A673 (cell line): ENCODE data around the gene LRTM2. TPM values are rescaled to one million over a fixed set of nuclear protein-coding genes. Genes with fewer than 3 reads are reported as not detected.

Experiments
- BruUV-seq: library from RNA; stranded (reverse); fragments of 400-500 nt; replicated peaks from 2 replicates; lab custom pipeline; 2021; lab: Mats Ljungman, UMichigan
- CTCF ChIA-PET: fragments of 300-600 bp; sonication (Branson Sonifier 250); formaldehyde crosslinking; loops from one replicate; lab custom pipeline; 2022; ENCODE audit warnings: antibody characterized with exemption; lab: Charles Lee
- POLR2A ChIA-PET: fragments of 300-600 bp; sonication (Branson Sonifier 250); formaldehyde crosslinking; loops from one replicate; lab custom pipeline; 2022; ENCODE audit warnings: antibody characterized with exemption; ENCODE audit not compliant: low non-redundant PET; lab: Charles Lee
- DNase-seq: peaks from one replicate; pipeline ENCODE4 v3.0.0-alpha.2; 2015; ENCODE audit warnings: low spot score
- H3K27ac ChIP-seq: fragments of 200-600 bp; sonication (generic); 2 replicates; pipeline ENCODE4 v1.5.1; 2016; ENCODE audit warnings: mixed run types, low read depth, mild to moderate bottlenecking, mixed read lengths, antibody characterized with exemption, low read length; ENCODE audit not compliant: poor library complexity, severe bottlenecking
- H3K27me3 ChIP-seq: fragments of 200-600 bp; sonication (generic); replicated peaks from 2 replicates; pipeline ENCODE4 v1.6.1; 2017; ENCODE audit warnings: mixed run types, low read depth, mild to moderate bottlenecking, mixed read lengths, antibody characterized with exemption, low read length; ENCODE audit not compliant: insufficient read depth, poor library complexity
- H3K36me3 ChIP-seq: fragments of 200-600 bp; sonication (generic); 2 replicates; pipeline ENCODE4 v1.6.1; 2016; ENCODE audit warnings: mixed run types, mild to moderate bottlenecking, mixed read lengths, antibody characterized with exemption, low read length; ENCODE audit not compliant: insufficient read depth, poor library complexity, severe bottlenecking
- H3K4me1 ChIP-seq: fragments of 200-600 bp; sonication (generic); 2 replicates; pipeline ENCODE4 v1.6.1; 2017; ENCODE audit warnings: mixed run types, mild to moderate bottlenecking, mixed read lengths, antibody characterized with exemption, low read length; ENCODE audit not compliant: insufficient read depth, poor library complexity, severe bottlenecking
- H3K4me3 ChIP-seq: fragments of 200-600 bp; sonication (generic); 2 replicates; pipeline ENCODE4 v1.5.1; 2016; ENCODE audit warnings: low read depth, mixed run types, mild to moderate bottlenecking, mixed read lengths, low read length; ENCODE audit not compliant: poor library complexity, severe bottlenecking
- H3K9me3 ChIP-seq: fragments of 200-600 bp; sonication (generic); 2 replicates; pipeline ENCODE4 v1.6.1; 2016; ENCODE audit warnings: mixed run types, low read depth, mild to moderate bottlenecking, mixed read lengths, antibody characterized with exemption, low read length; ENCODE audit not compliant: poor library complexity, severe bottlenecking
- CTCF ChIP-seq: fragments of 300-800, 200-600 bp; sonication (generic); conservative IDR thresholded peaks from 2 replicates; pipeline ENCODE4 v1.5.1; 2017; ENCODE audit warnings: low read depth, mild to moderate bottlenecking, antibody characterized with exemption, low read length, moderate library complexity, mixed read lengths
- EZH2 ChIP-seq: fragments of 200-600 bp; sonication (generic); IDR thresholded peaks from 2 replicates; pipeline ENCODE4 v1.6.1; 2017; ENCODE audit warnings: borderline replicate concordance, low read depth, mild to moderate bottlenecking, mixed read lengths, antibody characterized with exemption, low read length; ENCODE audit not compliant: poor library complexity, severe bottlenecking
- intact Hi-C: fragments of 100-400 bp; cut with micrococcal nuclease; formaldehyde crosslinking; loops from one replicate; pipeline ENCODE4 v1.10.0; 2022; ENCODE audit not compliant: unreplicated experiment
- total RNA-seq: library from RNA; stranded (reverse); gene quantifications from 2 replicates; pipeline ENCODE4 v1.2.3, GENCODE V29; 2021

Gene LRTM2
- total RNA-seq, 1 experiment from 2014 or later, result not detected

GRCh38 chr12:1795221-1795784 is 25.1 kb upstream of the LRTM2 start:
- TF ChIP-seq CTCF (no peak), EZH2 (no peak)
- Histone ChIP-seq H3K4me1 (peaks cover 4% of the 10 kb centered on the region), H3K4me3 (no peak overlapping the region), H3K36me3 (no peaks in the 10 kb centered on the region), H3K9me3 (no peaks in the 10 kb centered on the region), H3K27ac (no peak overlapping the region), H3K27me3 (no peaks in the 10 kb centered on the region)
- intact Hi-C loops, result loop anchor here (5.0 to 10.0 kb wide), 2 partner anchors 239 to 787 kb away; no protein-coding TSS in a partner anchor
- ChIA-PET POLR2A (no interaction called here), CTCF (interaction anchor here (0.6 to 2.6 kb wide), 4 partner anchors 142 to 718 kb away, joined by 3 to 34 read pairs (median 8); no protein-coding TSS in a partner anchor)
- BruUV-seq, result no TSS peak
- no peak for DNase-seq

- TF ChIP-seq CTCF (peak; percentile 84), EZH2 (no peak)
- POLR2A ChIA-PET, result no interaction called here
Observed at GRCh38 chr12:1795785-1796514, 24.4 kb upstream of the LRTM2 start.

GRCh38 chr12:1796515-1797010 is 23.8 kb upstream of the LRTM2 start:
- POLR2A ChIA-PET, result no interaction called here
- Histone ChIP-seq H3K9me3 (no peaks in the 10 kb centered on the region), H3K27ac (no peak overlapping the region), H3K36me3 (no peaks in the 10 kb centered on the region), H3K27me3 (no peaks in the 10 kb centered on the region), H3K4me1 (peaks cover 4% of the 10 kb centered on the region), H3K4me3 (peak overlapping the region; percentile 34)
- intact Hi-C loops, result loop anchor here (1.0 to 10.0 kb wide), 3 partner anchors 144 to 786 kb away; no protein-coding TSS in a partner anchor
- TF ChIP-seq CTCF (no peak), EZH2 (no peak)
- DNase-seq, result no peak
- CTCF ChIA-PET, result interaction anchor here (0.5 to 2.6 kb wide), 5 partner anchors 118 to 238 kb away, joined by 3 to 34 read pairs (median 7); no protein-coding TSS in a partner anchor
- no TSS peak for BruUV-seq

More at GRCh38 chr12:1795785-1796514, 24.4 kb upstream of the LRTM2 start:
- intact Hi-C loops, result loop anchor here (1.0 to 10.0 kb wide), 3 partner anchors 144 to 786 kb away; no protein-coding TSS in a partner anchor
- peak overlapping the region; percentile 34 for H3K4me3 ChIP-seq
- H3K4me1 ChIP-seq, result peaks cover 4% of the 10 kb centered on the region
- no peaks in the 10 kb centered on the region for H3K9me3 ChIP-seq
- H3K27ac ChIP-seq, result no peak overlapping the region
- DNase-seq, result peak; percentile 95
- no peaks in the 10 kb centered on the region for H3K27me3 ChIP-seq
- H3K36me3 ChIP-seq, result no peaks in the 10 kb centered on the region
- CTCF ChIA-PET, result interaction anchor here (0.5 to 2.6 kb wide), 6 partner anchors 117 to 717 kb away, joined by 3 to 34 read pairs (median 6); no protein-coding TSS in a partner anchor
- BruUV-seq, result no TSS peak
